HCT116 (cell line): ENCODE results near the gene PTBP3. TPM values are rescaled to one million over a fixed set of nuclear protein-coding genes. Genes with fewer than 3 reads are reported as not detected.

ENCODE experiments used
- ATAC-seq: fragments of 200-7000 bp; cut with Tn5 transposase; 2 replicates; pipeline ENCODE4 v1.9.1; 2020; ENCODE audit warnings: mild to moderate bottlenecking, moderate library complexity
- BruUV-seq: library from RNA; stranded (reverse); fragments of 400-500 nt; replicated peaks from 2 replicates; lab custom pipeline; 2021; lab: Mats Ljungman, UMichigan
- CTCF ChIA-PET: fragments of 300-600 bp; sonication (Branson Sonifier 250); formaldehyde crosslinking; loops from one replicate; lab custom pipeline; 2021; ENCODE audit warnings: antibody characterized with exemption; lab: Charles Lee
- POLR2A ChIA-PET: fragments of 300-600, 350-600 bp; sonication (Branson Sonifier 250); formaldehyde crosslinking; loops from one replicate; lab custom pipeline; 2021; ENCODE audit warnings: antibody characterized with exemption; lab: Charles Lee
- RAD21 ChIA-PET, 2 experiments: fragments of 300-600 bp; sonication (Branson Sonifier 250); formaldehyde crosslinking; loops; one replicate each; lab custom pipeline; 2023; ENCODE audit warnings: low total read pairs in 2 of 2; ENCODE audit not compliant: uncharacterized antibody in 2 of 2, unreplicated experiment in 2 of 2, low non-redundant PET in 1 of 2; lab: Charles Lee
- DNase-seq: peaks from one replicate; pipeline ENCODE4 v3.0.0-alpha.2; 2010; ENCODE audit warnings: low read depth, low spot score
- H2AFZ ChIP-seq: fragments of 200-600 bp; shearing (Covaris generic), sonication (generic); 2 replicates; pipeline ENCODE4 v1.6.1; 2017; ENCODE audit warnings: low read depth, mixed run types, mixed read lengths, antibody characterized with exemption, low read length; ENCODE audit not compliant: poor library complexity, severe bottlenecking
- H3K27ac ChIP-seq: 2 replicates; pipeline ENCODE4 v1.5.1; 2012; ENCODE audit warnings: low read depth, low read length
- H3K27me3 ChIP-seq: fragments of 200-600 bp; sonication (generic); 2 replicates; pipeline ENCODE4 v1.6.1; 2016; ENCODE audit warnings: mixed run types, low read length, mixed read lengths; ENCODE audit not compliant: insufficient read depth
- H3K36me3 ChIP-seq, 2 experiments: fragments of 200-500 bp in 1 of 2; fragments of 200-600 bp in 1 of 2; sonication (Bioruptor generic) in 1 of 2; sonication (generic) in 1 of 2; 2 replicates each; pipeline versions ENCODE4 v1.5.1 to v1.6.1; 2014 to 2016; ENCODE audit warnings: low read length in 2 of 2, inconsistent platforms in 1 of 2, mixed read lengths in 1 of 2, mixed run types in 1 of 2; ENCODE audit not compliant: insufficient read depth in 2 of 2, control insufficient read depth in 1 of 2
- H3K4me1 ChIP-seq, 2 experiments: fragments of 200-600 bp in 1 of 2; sonication (generic) in 1 of 2; 2 replicates each; pipeline versions ENCODE4 v1.5.1 to v1.6.1; 2012 to 2017; ENCODE audit warnings: low read length in 2 of 2, inconsistent platforms in 1 of 2, mild to moderate bottlenecking in 1 of 2, mixed read lengths in 1 of 2, mixed run types in 1 of 2, moderate library complexity in 1 of 2; ENCODE audit not compliant: insufficient read depth in 2 of 2, control insufficient read depth in 1 of 2
- H3K4me2 ChIP-seq: fragments of 200-600 bp; sonication (generic); 2 replicates; pipeline ENCODE4 v1.6.1; 2017; ENCODE audit warnings: mixed run types, low read length, mixed read lengths
- H3K4me3 ChIP-seq, 2 experiments: fragments of 200-600 bp in 1 of 2; sonication (generic) in 1 of 2; replicated peaks in 1 of 2; 2 replicates each; pipeline ENCODE4 v1.5.1; 2011 to 2016; ENCODE audit warnings: low read length in 2 of 2, control low read depth in 1 of 2, low read depth in 1 of 2, mild to moderate bottlenecking in 1 of 2, mixed read lengths in 1 of 2, mixed run types in 1 of 2
- H3K79me2 ChIP-seq: fragments of 200-600 bp; sonication (generic); 2 replicates; pipeline ENCODE4 v1.6.1; 2017; ENCODE audit warnings: mild to moderate bottlenecking, mixed run types, low read length, moderate library complexity, mixed read lengths; ENCODE audit not compliant: insufficient read depth
- H3K9ac ChIP-seq: fragments of 200-600 bp; sonication (generic); 2 replicates; pipeline ENCODE4 v1.6.1; 2016; ENCODE audit warnings: low read length, mixed read lengths
- H3K9me2 ChIP-seq: fragments of 200-600 bp; sonication (generic), shearing (Covaris generic); 2 replicates; pipeline ENCODE4 v1.6.1; 2017; ENCODE audit warnings: mixed run types, mild to moderate bottlenecking, moderate library complexity; ENCODE audit not compliant: insufficient read depth
- H3K9me3 ChIP-seq, 2 experiments: fragments of 200-500 bp in 1 of 2; fragments of 200-600 bp in 1 of 2; sonication (Bioruptor generic) in 1 of 2; sonication (generic) in 1 of 2; 2 replicates each; pipeline ENCODE4 v1.6.1; 2014 to 2017; ENCODE audit warnings: low read length in 2 of 2, mixed read lengths in 2 of 2, inconsistent platforms in 1 of 2, low read depth in 1 of 2, mild to moderate bottlenecking in 1 of 2, mixed run types in 1 of 2, moderate library complexity in 1 of 2; ENCODE audit not compliant: control insufficient read depth in 1 of 2, insufficient read depth in 1 of 2
- H4K20me1 ChIP-seq: fragments of 200-600 bp; sonication (generic), shearing (Covaris generic); 2 replicates; pipeline ENCODE4 v1.6.1; 2017; ENCODE audit warnings: mixed run types, mild to moderate bottlenecking, moderate library complexity; ENCODE audit not compliant: insufficient read depth
- CBX3 ChIP-seq: IDR thresholded peaks from 2 replicates; pipeline ENCODE4 v1.6.1; 2012; ENCODE audit warnings: low read depth
- CTCF ChIP-seq, 3 experiments: fragments of 200-600 bp in 1 of 3; sonication (generic) in 1 of 3; IDR thresholded peaks in 2 of 3; conservative IDR thresholded peaks in 1 of 3; 2 replicates each; pipeline ENCODE4 v1.5.1; 2012 to 2017; ENCODE audit warnings: low read depth in 2 of 3, low read length in 2 of 3, antibody characterized with exemption in 1 of 3, borderline replicate concordance in 1 of 3, control low read depth in 1 of 3, mild to moderate bottlenecking in 1 of 3, mixed read lengths in 1 of 3, mixed run types in 1 of 3, moderate library complexity in 1 of 3; ENCODE audit not compliant: insufficient read depth in 1 of 3
- JUND ChIP-seq: IDR thresholded peaks from 2 replicates; pipeline ENCODE4 v1.6.1; 2012
- MAX ChIP-seq: IDR thresholded peaks from 2 replicates; pipeline ENCODE4 v1.6.1; 2012
- POLR2AphosphoS5 ChIP-seq: IDR thresholded peaks from 2 replicates; pipeline ENCODE4 v1.6.1; 2011; ENCODE audit warnings: mild to moderate bottlenecking, low read depth, low read length, moderate library complexity
- RAD21 ChIP-seq: IDR thresholded peaks from 2 replicates; pipeline ENCODE4 v1.6.1; 2012; ENCODE audit warnings: low read depth, mild to moderate bottlenecking
- SP1 ChIP-seq: IDR thresholded peaks from 2 replicates; pipeline ENCODE4 v1.6.1; 2012; ENCODE audit warnings: low read depth
- SRF ChIP-seq: IDR thresholded peaks from 2 replicates; pipeline ENCODE4 v1.6.1; 2012; ENCODE audit warnings: low read depth
- TCF7L2 ChIP-seq: IDR thresholded peaks from 2 replicates; pipeline ENCODE4 v1.7.0; 2011; ENCODE audit warnings: borderline replicate concordance, inconsistent platforms; ENCODE audit not compliant: insufficient read depth, insufficient read length; ENCODE audit errors: extremely low read depth
- ZBTB33 ChIP-seq: IDR thresholded peaks from 2 replicates; pipeline ENCODE4 v1.6.1; 2011; ENCODE audit warnings: mild to moderate bottlenecking, low read length, moderate library complexity; ENCODE audit not compliant: insufficient replicate concordance; ENCODE audit errors: extremely low read depth
- ZFX ChIP-seq: fragments of 450-650 bp; IDR thresholded peaks from 2 replicates; pipeline ENCODE4 v1.6.1; 2017
- intact Hi-C: fragments of 100-400 bp; cut with micrococcal nuclease; formaldehyde crosslinking; loops from 2 replicates; pipeline ENCODE4 v1.10.0; 2022
- total RNA-seq: library from RNA; stranded (reverse); gene quantifications from one replicate; pipeline ENCODE4 v1.2.1, GENCODE V29; 2021; ENCODE audit not compliant: unreplicated experiment
- TF ChIP-seq, protein P1 (sequence below): IDR thresholded peaks from 2 replicates; pipeline ENCODE4 v1.6.1; 2012; ENCODE audit warnings: low read depth
- TF ChIP-seq, protein P2 (sequence below): IDR thresholded peaks from 2 replicates; pipeline ENCODE4 v1.6.1; 2012

PTBP3 gene
- total RNA-seq, 1 experiment from 2014 or later: 102 TPM

DNA sequence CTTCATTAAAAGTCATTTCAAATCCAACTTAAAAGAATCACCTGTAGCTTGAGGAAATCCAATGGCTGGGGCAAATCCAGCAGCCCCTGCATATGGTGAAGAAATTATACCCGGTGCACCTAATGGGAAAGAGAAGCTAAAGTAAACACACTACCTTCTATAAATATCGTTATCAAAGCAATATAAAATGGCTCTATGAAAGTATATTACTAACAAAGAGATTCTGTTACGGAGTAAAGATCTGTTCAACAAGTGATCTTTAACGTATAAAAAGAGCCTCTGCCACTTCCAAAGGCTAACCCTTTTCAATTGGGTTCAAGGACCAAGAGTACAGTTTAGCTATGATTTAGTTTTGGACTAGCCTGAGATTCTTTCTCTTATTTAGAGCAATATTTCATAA is 98.6 kb downstream of the PTBP3 start (continued):
- TF ChIP-seq SP1 (no peak), RAD21 (no peak), CBX3 (no peak)
- TF ChIP-seq, protein P1, sequence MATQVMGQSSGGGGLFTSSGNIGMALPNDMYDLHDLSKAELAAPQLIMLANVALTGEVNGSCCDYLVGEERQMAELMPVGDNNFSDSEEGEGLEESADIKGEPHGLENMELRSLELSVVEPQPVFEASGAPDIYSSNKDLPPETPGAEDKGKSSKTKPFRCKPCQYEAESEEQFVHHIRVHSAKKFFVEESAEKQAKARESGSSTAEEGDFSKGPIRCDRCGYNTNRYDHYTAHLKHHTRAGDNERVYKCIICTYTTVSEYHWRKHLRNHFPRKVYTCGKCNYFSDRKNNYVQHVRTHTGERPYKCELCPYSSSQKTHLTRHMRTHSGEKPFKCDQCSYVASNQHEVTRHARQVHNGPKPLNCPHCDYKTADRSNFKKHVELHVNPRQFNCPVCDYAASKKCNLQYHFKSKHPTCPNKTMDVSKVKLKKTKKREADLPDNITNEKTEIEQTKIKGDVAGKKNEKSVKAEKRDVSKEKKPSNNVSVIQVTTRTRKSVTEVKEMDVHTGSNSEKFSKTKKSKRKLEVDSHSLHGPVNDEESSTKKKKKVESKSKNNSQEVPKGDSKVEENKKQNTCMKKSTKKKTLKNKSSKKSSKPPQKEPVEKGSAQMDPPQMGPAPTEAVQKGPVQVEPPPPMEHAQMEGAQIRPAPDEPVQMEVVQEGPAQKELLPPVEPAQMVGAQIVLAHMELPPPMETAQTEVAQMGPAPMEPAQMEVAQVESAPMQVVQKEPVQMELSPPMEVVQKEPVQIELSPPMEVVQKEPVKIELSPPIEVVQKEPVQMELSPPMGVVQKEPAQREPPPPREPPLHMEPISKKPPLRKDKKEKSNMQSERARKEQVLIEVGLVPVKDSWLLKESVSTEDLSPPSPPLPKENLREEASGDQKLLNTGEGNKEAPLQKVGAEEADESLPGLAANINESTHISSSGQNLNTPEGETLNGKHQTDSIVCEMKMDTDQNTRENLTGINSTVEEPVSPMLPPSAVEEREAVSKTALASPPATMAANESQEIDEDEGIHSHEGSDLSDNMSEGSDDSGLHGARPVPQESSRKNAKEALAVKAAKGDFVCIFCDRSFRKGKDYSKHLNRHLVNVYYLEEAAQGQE: no peak

DNA sequence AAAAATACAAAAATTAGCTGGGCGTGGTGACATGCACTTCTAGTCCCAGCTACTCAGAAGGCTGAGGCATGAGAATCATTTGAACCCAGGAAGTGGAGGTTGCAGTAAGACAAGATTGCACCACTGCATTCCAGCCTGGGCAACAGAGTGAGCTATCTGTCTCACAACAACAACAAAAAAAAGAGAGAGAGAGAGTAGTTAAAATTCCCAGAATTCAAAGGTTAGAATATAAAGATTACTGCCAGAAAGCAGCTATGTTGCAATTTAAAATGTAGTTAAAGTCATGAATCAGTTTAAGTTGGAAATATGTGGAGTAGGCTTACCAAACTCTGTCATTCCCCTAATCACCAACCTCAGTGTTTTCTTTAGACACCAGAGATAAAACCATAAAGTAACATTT is 99.7 kb downstream of the PTBP3 start:
- Histone ChIP-seq H3K79me2 (peaks cover under 1% of the 10 kb centered on the region; the same call in 1 of the 2 replicates), H3K36me3 (no peaks in the 10 kb centered on the region; a peak in 1 of 4 replicates), H3K9me3 (no peaks in the 10 kb centered on the region), H4K20me1 (peaks cover 4% of the 10 kb centered on the region; the same call in 1 of the 2 replicates), H2AFZ (no peak overlapping the region), H3K4me3 (no peak overlapping the region), H3K4me1 (peaks cover under 1 to 2% of the 10 kb centered on the region in 2 experiments; a peak in 2 of 4 replicates), H3K27me3 (no peaks in the 10 kb centered on the region), H3K9me2 (no peaks in the 10 kb centered on the region), H3K9ac (no peak overlapping the region), H3K4me2 (no peak overlapping the region), H3K27ac (no peak overlapping the region)
- RAD21 ChIA-PET: no interaction called here
- CTCF ChIA-PET: no interaction called here
- no peak for DNase-seq
- no peak for ATAC-seq
- intact Hi-C loops: no loop called here
- no TSS peak for BruUV-seq
- POLR2A ChIA-PET: no interaction called here
- TF ChIP-seq JUND (no peak), TCF7L2 (no peak), SRF (no peak), ZBTB33 (no peak), ZFX (no peak), MAX (no peak), POLR2AphosphoS5 (no peak), CBX3 (no peak), CTCF (IDR thresholded peaks at IDR 0.05 in 2 of 3, conservative IDR thresholded peaks at IDR 0.05 in 1 of 3; ENCODE audit: borderline replicate concordance in 1 of 3, insufficient read depth in 1 of 3, low read depth in 2 of 3, low read length in 2 of 3) (no peak)
- TF ChIP-seq, protein P2, sequence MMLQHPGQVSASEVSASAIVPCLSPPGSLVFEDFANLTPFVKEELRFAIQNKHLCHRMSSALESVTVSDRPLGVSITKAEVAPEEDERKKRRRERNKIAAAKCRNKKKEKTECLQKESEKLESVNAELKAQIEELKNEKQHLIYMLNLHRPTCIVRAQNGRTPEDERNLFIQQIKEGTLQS: no peak
- TF ChIP-seq, protein P1: no peak
